IMR-90 (cell line): Measurements from ENCODE around the gene GXYLT2. TPM values are rescaled to one million over a fixed set of nuclear protein-coding genes. Genes with fewer than 3 reads are reported as not detected.

Source experiments
- ATAC-seq: fragments of 200-7000 bp; cut with Tn5 transposase; 2 replicates; pipeline ENCODE4 v1.9.1; 2020; ENCODE audit warnings: low read depth, mild to moderate bottlenecking, moderate library complexity
- BruUV-seq: library from RNA; stranded (reverse); fragments of 400-500 nt; replicated peaks from 2 replicates; lab custom pipeline; 2021; lab: Mats Ljungman, UMichigan
- CTCF ChIA-PET: fragments of 300-600 bp; formaldehyde crosslinking; extraction: SDS; loops from one replicate; lab custom pipeline; 2021; ENCODE audit warnings: antibody characterized with exemption; lab: Yijun Ruan, JAX
- POLR2A ChIA-PET: fragments of 300-600 bp; sonication (Branson Sonifier 250); formaldehyde crosslinking; loops from one replicate; lab custom pipeline; 2022; ENCODE audit warnings: antibody characterized with exemption; ENCODE audit not compliant: unreplicated experiment; lab: Charles Lee
- DNase-seq: peaks from one replicate; pipeline ENCODE4 v3.0.0; 2013
- H2AFZ ChIP-seq: replicated peaks from 2 replicates; pipeline ENCODE3; 2013; ENCODE audit warnings: low read length, mild to moderate bottlenecking; ENCODE audit not compliant: poor library complexity
- H2AK5ac ChIP-seq: 2 replicates; pipeline ENCODE4 v1.6.1; 2013; ENCODE audit warnings: low read depth, low read length, inconsistent platforms
- H2AK9ac ChIP-seq: replicated peaks from 2 replicates; pipeline ENCODE3; 2013; ENCODE audit warnings: mild to moderate bottlenecking, low read depth, low read length, moderate library complexity; ENCODE audit not compliant: poor library complexity
- H2BK120ac ChIP-seq: 2 replicates; pipeline ENCODE4 v1.6.1; 2013; ENCODE audit warnings: low read depth, low read length, inconsistent platforms
- H2BK15ac ChIP-seq: 3 replicates; pipeline ENCODE4 v1.6.1; 2013; ENCODE audit warnings: low read depth, low read length, inconsistent platforms
- H2BK20ac ChIP-seq: 2 replicates; pipeline ENCODE4 v1.6.1; 2013; ENCODE audit warnings: low read depth, mild to moderate bottlenecking, inconsistent platforms, low read length, moderate library complexity
- H2BK5ac ChIP-seq: 2 replicates; pipeline ENCODE4 v1.6.1; 2013; ENCODE audit warnings: mild to moderate bottlenecking, low read depth, low read length, inconsistent platforms; ENCODE audit not compliant: poor library complexity, severe bottlenecking
- H3K14ac ChIP-seq: replicated peaks from 2 replicates; pipeline ENCODE4 v1.6.1; 2013; ENCODE audit warnings: low read depth, low read length, inconsistent platforms
- H3K18ac ChIP-seq: 2 replicates; pipeline ENCODE4 v1.6.1; 2013; ENCODE audit warnings: low read depth, low read length, control low read depth
- H3K23ac ChIP-seq: 2 replicates; pipeline ENCODE4 v1.6.1; 2013; ENCODE audit warnings: low read depth, low read length, inconsistent platforms
- H3K27ac ChIP-seq: 2 replicates; pipeline ENCODE4 v1.5.1; 2013; ENCODE audit warnings: mild to moderate bottlenecking, control low read depth, low read length; ENCODE audit not compliant: insufficient read depth
- H3K27me3 ChIP-seq: 2 replicates; pipeline ENCODE4 v1.6.1; 2013; ENCODE audit warnings: low read length; ENCODE audit not compliant: control insufficient read depth, insufficient read depth
- H3K36me3 ChIP-seq: 2 replicates; pipeline ENCODE4 v1.6.1; 2013; ENCODE audit warnings: low read length, mixed read lengths; ENCODE audit not compliant: control insufficient read depth, insufficient read depth
- H3K4ac ChIP-seq: 2 replicates; pipeline ENCODE4 v1.6.1; 2013; ENCODE audit warnings: low read depth, low read length, inconsistent platforms
- H3K4me1 ChIP-seq: 2 replicates; pipeline ENCODE4 v1.6.1; 2013; ENCODE audit warnings: low read length, mixed read lengths; ENCODE audit not compliant: control insufficient read depth, insufficient read depth
- H3K4me2 ChIP-seq: 2 replicates; pipeline ENCODE4 v1.6.1; 2013; ENCODE audit warnings: low read depth, mild to moderate bottlenecking, control low read depth, low read length, moderate library complexity
- H3K4me3 ChIP-seq: 2 replicates; pipeline ENCODE4 v1.5.1; 2013; ENCODE audit warnings: low read depth, mild to moderate bottlenecking, control low read depth, low read length, moderate library complexity; ENCODE audit not compliant: insufficient read depth
- H3K56ac ChIP-seq: 2 replicates; pipeline ENCODE4 v1.6.1; 2013; ENCODE audit warnings: low read length, inconsistent platforms; ENCODE audit not compliant: insufficient read depth; ENCODE audit errors: extremely low read depth
- H3K79me1 ChIP-seq, 2 experiments: 2 replicates each; pipeline ENCODE4 v1.6.1; 2013; ENCODE audit warnings: low read length in 2 of 2, inconsistent platforms in 1 of 2, low read depth in 1 of 2
- H3K9ac ChIP-seq: 2 replicates; pipeline ENCODE4 v1.6.1; 2013; ENCODE audit warnings: low read depth, low read length, control low read depth
- H3K9me1 ChIP-seq: 2 replicates; pipeline ENCODE4 v1.6.1; 2013; ENCODE audit warnings: low read length, inconsistent platforms; ENCODE audit not compliant: insufficient read depth
- H3K9me3 ChIP-seq: 2 replicates; pipeline ENCODE4 v1.6.1; 2013; ENCODE audit warnings: low read length; ENCODE audit not compliant: control insufficient read depth, insufficient read depth
- H4K20me1 ChIP-seq: 2 replicates; pipeline ENCODE4 v1.6.1; 2013; ENCODE audit warnings: low read length, inconsistent platforms; ENCODE audit not compliant: insufficient read depth
- H4K5ac ChIP-seq: 2 replicates; pipeline ENCODE4 v1.6.1; 2013; ENCODE audit warnings: mild to moderate bottlenecking, low read depth, low read length, control low read depth
- H4K8ac ChIP-seq, 2 experiments: 2 replicates each; pipeline ENCODE4 v1.6.1; 2013; ENCODE audit warnings: low read depth in 2 of 2, low read length in 2 of 2, control low read depth in 1 of 2, inconsistent platforms in 1 of 2
- H4K91ac ChIP-seq: 2 replicates; pipeline ENCODE4 v1.6.1; 2013; ENCODE audit warnings: low read depth, low read length, inconsistent platforms; ENCODE audit not compliant: insufficient read depth
- BHLHE40 ChIP-seq: fragments of 150-350 bp; IDR thresholded peaks from 2 replicates; pipeline ENCODE4 v1.6.1; 2016; ENCODE audit warnings: mild to moderate bottlenecking, low read depth, low read length
- CEBPB ChIP-seq: IDR thresholded peaks from 2 replicates; pipeline ENCODE4 v1.6.1; 2012; ENCODE audit warnings: low read depth, low read length, improper control_type of control experiment
- CHD1 ChIP-seq: IDR thresholded peaks from 2 replicates; pipeline ENCODE4 v1.6.1; 2012; ENCODE audit warnings: low read depth, low read length, improper control_type of control experiment
- CTCF ChIP-seq: conservative IDR thresholded peaks from 2 replicates; pipeline ENCODE4 v1.5.1; 2012; ENCODE audit warnings: mild to moderate bottlenecking, low read depth, low read length, improper control_type of control experiment
- ELK1 ChIP-seq: fragments of 150-350 bp; IDR thresholded peaks from 2 replicates; pipeline ENCODE4 v1.6.1; 2016; ENCODE audit warnings: low read depth, mild to moderate bottlenecking, low read length, moderate library complexity, borderline replicate concordance
- FOS ChIP-seq: fragments of 150-350 bp; IDR thresholded peaks from 2 replicates; pipeline ENCODE4 v1.6.1; 2016; ENCODE audit warnings: low read depth, low read length
- MAFK ChIP-seq: IDR thresholded peaks from 2 replicates; pipeline ENCODE4 v1.6.1; 2012; ENCODE audit warnings: low read depth, low read length, improper control_type of control experiment
- MAZ ChIP-seq: IDR thresholded peaks from 2 replicates; pipeline ENCODE4 v1.6.1; 2012; ENCODE audit warnings: low read depth, mild to moderate bottlenecking, low read length, improper control_type of control experiment, moderate library complexity, borderline replicate concordance
- MXI1 ChIP-seq: IDR thresholded peaks from 2 replicates; pipeline ENCODE4 v1.6.1; 2012; ENCODE audit warnings: low read depth, mild to moderate bottlenecking, low read length, moderate library complexity, borderline replicate concordance
- NFE2L2 ChIP-seq: fragments of 150-350 bp; IDR thresholded peaks from 2 replicates; pipeline ENCODE4 v1.6.1; 2016; ENCODE audit warnings: low read depth, mild to moderate bottlenecking, low read length
- POLR2A ChIP-seq: IDR thresholded peaks from 2 replicates; pipeline ENCODE4 v1.6.1; 2012; ENCODE audit warnings: mild to moderate bottlenecking, low read depth, low read length
- RAD21 ChIP-seq: IDR thresholded peaks from 2 replicates; pipeline ENCODE4 v1.6.1; 2012; ENCODE audit warnings: low read length, improper control_type of control experiment
- RCOR1 ChIP-seq: IDR thresholded peaks from 2 replicates; pipeline ENCODE4 v1.6.1; 2012; ENCODE audit warnings: mild to moderate bottlenecking, low read length, improper control_type of control experiment; ENCODE audit not compliant: insufficient replicate concordance
- RFX5 ChIP-seq: IDR thresholded peaks from 2 replicates; pipeline ENCODE4 v1.8.0; 2012; ENCODE audit warnings: low read depth, mild to moderate bottlenecking, low read length, moderate library complexity
- SMC3 ChIP-seq: fragments of 150-350 bp; IDR thresholded peaks from 2 replicates; pipeline ENCODE4 v1.6.1; 2016; ENCODE audit warnings: low read depth, mild to moderate bottlenecking, antibody characterized with exemption, low read length, moderate library complexity
- USF2 ChIP-seq: fragments of 150-350 bp; IDR thresholded peaks from 2 replicates; pipeline ENCODE4 v1.6.1; 2017; ENCODE audit warnings: mild to moderate bottlenecking, antibody characterized with exemption, low read length, low read depth
- WGBS, 2 experiments: methylation state at CpG; one replicate each; pipeline versions ENCODE4 v1.1.5 to v1.1.7; 2013; ENCODE audit warnings: missing lambda C conversion rate in 2 of 2; ENCODE audit not compliant: insufficient read length in 1 of 2; ENCODE audit errors: extremely low coverage in 2 of 2; 5-methylcytosine and 5-hydroxymethylcytosine counted together
- dilution Hi-C: fragments of 300-500 bp; cut with HindIII; formaldehyde crosslinking; loops from one replicate; pipeline ENCODE4 v1.14.3; 2018; ENCODE audit warnings: low sequenced_read_pairs; ENCODE audit not compliant: unreplicated experiment
- in situ Hi-C: fragments of 300-500 bp; cut with MboI; formaldehyde crosslinking; loops from 3 replicates; pipeline ENCODE4 v1.14.3; 2019; ENCODE audit warnings: low sequenced_read_pairs, inconsistent platforms, mixed read lengths
- intact Hi-C: fragments of 100-400 bp; cut with micrococcal nuclease; formaldehyde crosslinking; loops from 2 replicates; pipeline ENCODE4 v1.10.0; 2022
- polyA plus RNA-seq, 3 experiments: library from polyadenylated mRNA; depleted of rRNA; stranded (reverse); fragments of >200 nt; gene quantifications; 2 replicates each; pipeline ENCODE4 v1.2.3, GENCODE V29; 2012; ENCODE audit warnings: low replicate concordance in 1 of 3
- total RNA-seq: library from RNA; depleted of rRNA; stranded (reverse); fragments of >200 nt; gene quantifications from 2 replicates; pipeline ENCODE4 v1.2.3, GENCODE V29; 2012

Gene GXYLT2
- total and polyA plus RNA-seq, 2 of the 4 experiments (the other 2 are of a cell fraction) = 5.7 to 11.1 TPM

GRCh38 chr3:72906154-72906553 lies 18.3 kb downstream of the GXYLT2 start:
- no peak overlapping the region for H2BK5ac ChIP-seq
- H3K9ac ChIP-seq = no peak overlapping the region
- no peak overlapping the region for H4K91ac ChIP-seq
- no peak overlapping the region for H2AK9ac ChIP-seq
- no peak overlapping the region for H3K56ac ChIP-seq
- no peak overlapping the region for H2AK5ac ChIP-seq
- H2BK15ac ChIP-seq = no peak overlapping the region
- H2AFZ ChIP-seq = no peak overlapping the region
- ATAC-seq (no peak), DNase-seq (no peak)
- H3K27ac ChIP-seq = no peak overlapping the region
- POLR2A ChIA-PET = no interaction called here
- no peak overlapping the region for H4K8ac ChIP-seq
- TF ChIP-seq BHLHE40 (no peak), MXI1 (no peak), POLR2A (no peak), FOS (no peak), CEBPB (no peak), CTCF (no peak), CHD1 (no peak), MAZ (no peak), RFX5 (no peak), SMC3 (no peak), USF2 (no peak), RCOR1 (no peak), RAD21 (no peak), MAFK (no peak), ELK1 (no peak), NFE2L2 (no peak)
- H3K36me3 ChIP-seq = peaks cover 7% of the 10 kb centered on the region
- peaks cover 18% of the 10 kb centered on the region for H4K20me1 ChIP-seq
- H3K18ac ChIP-seq = no peak overlapping the region
- no peaks in the 10 kb centered on the region for H3K9me3 ChIP-seq
- H2BK20ac ChIP-seq = no peak overlapping the region
- no peak overlapping the region for H4K5ac ChIP-seq
- no peak overlapping the region for H3K14ac ChIP-seq
- CTCF ChIA-PET = interaction anchor here (0.5 kb wide), 1 partner anchor 37 kb away, joined by 4 read pairs; no protein-coding TSS in a partner anchor
- BruUV-seq = no TSS peak
- H3K4me2 ChIP-seq = no peak overlapping the region
- 92% methylated on average over 4 of the region's 6 CpGs; no CpG with 5 or more reads in 1 of the 2 experiments for WGBS, 2 experiments
- H3K27me3 ChIP-seq = no peaks in the 10 kb centered on the region
- H2BK120ac ChIP-seq = no peak overlapping the region
- dilution Hi-C loops = no loop called here
- no peak overlapping the region for H3K4me3 ChIP-seq
- intact Hi-C loops = no loop called here
- H3K9me1 ChIP-seq = peaks cover 15% of the 10 kb centered on the region
- no peak overlapping the region for H3K23ac ChIP-seq
- no peak overlapping the region for H3K4ac ChIP-seq
- H3K4me1 ChIP-seq = peaks cover 11% of the 10 kb centered on the region
- H3K79me1 ChIP-seq = peaks cover 3 to 16% of the 10 kb centered on the region in 2 experiments; a peak in 3 of 4 replicates
- in situ Hi-C loops = no loop called here
